HG03280 (cell line): Measurements from ENCODE around the gene ARPC5.

ENCODE experiments used
- ATAC-seq: cut with Tn5 transposase; IDR thresholded peaks from one replicate; pipeline ENCODE4 v1.9.1; 2021; ENCODE audit warnings: mild to moderate bottlenecking, moderate library complexity; ENCODE audit not compliant: unreplicated experiment

The ARPC5 gene

GRCh38 chr1:183589384-183589783 is 46.2 kb downstream of the ARPC5 start:
- ATAC-seq: no peak

DNA sequence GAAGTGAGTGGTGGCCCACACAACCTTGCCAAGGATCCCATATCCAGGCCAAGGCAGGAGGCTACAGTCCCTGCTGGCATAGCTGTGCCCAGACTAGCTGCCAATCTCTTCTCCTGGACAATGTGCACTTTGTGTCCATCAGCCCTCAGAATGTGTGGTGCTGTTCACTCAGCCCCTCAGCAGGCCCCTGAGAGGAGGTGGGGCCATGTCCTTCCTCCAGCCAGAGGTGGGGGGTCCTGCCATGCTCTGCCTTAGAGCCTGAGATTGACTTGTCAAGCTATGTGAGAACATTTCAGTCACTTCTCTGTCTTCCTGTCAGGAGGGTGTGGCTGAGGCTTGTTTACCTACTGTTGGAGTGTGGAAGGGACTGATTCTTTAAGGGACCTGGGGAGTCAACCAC is 46.8 kb downstream of the ARPC5 start:
- ATAC-seq: no peak

DNA sequence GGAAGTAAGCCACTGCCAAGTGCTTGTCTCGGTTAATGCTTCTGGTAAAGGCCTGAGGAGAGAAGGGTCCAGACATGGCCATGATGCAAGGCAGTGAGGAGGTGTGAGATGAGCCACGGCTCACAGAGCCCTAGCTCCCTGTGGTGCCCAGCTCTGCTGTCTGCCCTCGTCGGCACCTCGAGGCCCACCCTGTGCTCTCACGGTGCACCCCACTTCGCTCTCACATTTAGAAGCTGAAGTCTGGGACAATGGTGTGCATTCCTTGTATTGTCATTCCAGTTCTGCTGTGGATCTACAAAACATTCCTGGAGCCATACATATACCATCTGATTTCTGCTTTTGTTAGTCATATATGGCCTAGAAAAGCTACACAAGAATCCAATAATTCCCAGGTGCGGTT is 48.7 kb downstream of the ARPC5 start:
- no peak for ATAC-seq

DNA sequence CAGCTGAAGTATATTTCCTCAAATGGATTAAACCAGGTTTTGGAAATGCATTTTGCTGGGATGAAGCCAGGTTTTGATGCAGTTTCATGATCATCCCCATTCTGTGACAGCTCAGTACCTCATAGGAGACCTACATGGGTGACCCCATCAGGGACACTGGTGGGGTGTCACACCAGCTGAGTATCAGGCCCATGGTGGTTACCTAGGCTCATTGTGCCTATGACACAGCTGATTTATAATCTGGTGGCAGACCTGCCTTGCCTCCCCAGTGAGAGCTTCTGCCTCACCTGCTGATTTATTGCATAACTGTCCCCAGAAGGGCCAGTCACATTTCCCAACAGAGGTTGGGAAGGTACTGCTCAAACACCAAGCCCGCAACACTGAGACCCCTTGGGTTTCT is 49.1 kb downstream of the ARPC5 start:
- ATAC-seq: no peak

- no peak for ATAC-seq
These were observed 50.5 kb downstream of the ARPC5 start for GRCh38 chr1:183585038-183585437.

DNA sequence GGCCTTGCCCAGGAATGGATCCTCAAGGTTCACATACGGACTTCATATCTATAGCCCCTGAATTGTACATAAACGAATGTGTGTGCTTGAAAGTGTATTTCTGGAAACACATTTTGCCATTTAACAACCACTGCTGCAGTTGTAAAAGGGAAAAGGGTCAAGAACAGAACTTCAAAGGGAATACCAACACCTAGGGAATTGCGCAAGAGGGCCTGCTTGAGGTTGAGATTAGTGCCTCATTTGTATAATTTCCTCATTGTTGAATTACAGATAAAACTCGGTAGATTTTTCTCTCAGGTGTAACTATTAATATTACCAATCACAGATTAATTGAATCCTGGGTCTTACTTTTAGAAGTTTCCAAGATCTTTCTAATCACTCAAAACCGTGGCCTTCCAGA is 51.4 kb downstream of the ARPC5 start:
- ATAC-seq: no peak

- no peak for ATAC-seq
These were observed 52.1 kb downstream of the ARPC5 start for GRCh38 chr1:183583466-183583865.

GRCh38 chr1:183582021-183582713 is 53.4 kb downstream of the ARPC5 start:
- ATAC-seq: no peak

DNA sequence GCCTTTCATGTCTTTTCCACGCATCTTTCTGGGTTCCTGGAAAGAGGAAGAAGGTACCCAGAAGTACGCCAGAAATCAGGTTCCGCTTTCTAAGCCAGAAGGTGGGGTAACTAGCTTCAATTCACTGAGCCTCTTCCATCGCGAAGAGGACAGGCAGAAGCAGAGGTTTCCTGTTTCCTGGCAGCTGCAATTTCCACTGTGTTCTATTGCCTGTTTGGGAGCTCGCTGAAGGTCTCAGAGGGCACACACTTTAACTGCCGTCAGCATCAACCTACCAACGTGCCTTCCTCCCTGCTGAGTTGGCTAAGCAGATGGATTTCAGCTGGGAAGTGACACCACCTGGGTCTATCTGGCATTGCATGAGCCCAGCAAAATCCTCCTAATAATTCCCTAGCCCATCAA is 55.3 kb downstream of the ARPC5 start:
- ATAC-seq: no peak

DNA sequence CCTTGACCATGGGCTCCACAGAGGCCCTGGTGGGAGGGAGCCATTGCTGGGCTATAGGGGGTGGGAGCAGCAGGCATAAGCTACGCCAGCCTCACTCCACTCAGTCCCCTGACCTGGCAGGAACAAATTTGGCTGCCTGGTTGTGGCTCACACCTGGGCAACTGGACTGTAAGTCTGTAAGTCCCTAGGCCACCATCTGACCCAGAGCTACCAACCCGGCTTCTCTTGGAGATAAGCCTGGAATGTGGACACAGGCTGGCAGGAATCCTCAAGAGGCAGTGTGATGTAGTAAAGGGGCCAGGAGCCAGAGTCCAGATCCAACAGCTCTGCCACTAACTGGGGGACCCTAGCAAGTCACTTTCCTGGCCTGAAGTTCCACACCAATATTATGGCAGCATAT is 56.7 kb downstream of the ARPC5 start:
- no peak for ATAC-seq

- ATAC-seq: no peak
These were observed 57.6 kb downstream of the ARPC5 start for GRCh38 chr1:183577897-183578465.

- no peak for ATAC-seq
These were observed 59.0 kb downstream of the ARPC5 start for GRCh38 chr1:183576537-183576936.

- no peak for ATAC-seq
These were observed 60.0 kb downstream of the ARPC5 start for GRCh38 chr1:183575606-183576005.

GRCh38 chr1:183572721-183573120 is 62.9 kb downstream of the ARPC5 start:
- no peak for ATAC-seq

DNA sequence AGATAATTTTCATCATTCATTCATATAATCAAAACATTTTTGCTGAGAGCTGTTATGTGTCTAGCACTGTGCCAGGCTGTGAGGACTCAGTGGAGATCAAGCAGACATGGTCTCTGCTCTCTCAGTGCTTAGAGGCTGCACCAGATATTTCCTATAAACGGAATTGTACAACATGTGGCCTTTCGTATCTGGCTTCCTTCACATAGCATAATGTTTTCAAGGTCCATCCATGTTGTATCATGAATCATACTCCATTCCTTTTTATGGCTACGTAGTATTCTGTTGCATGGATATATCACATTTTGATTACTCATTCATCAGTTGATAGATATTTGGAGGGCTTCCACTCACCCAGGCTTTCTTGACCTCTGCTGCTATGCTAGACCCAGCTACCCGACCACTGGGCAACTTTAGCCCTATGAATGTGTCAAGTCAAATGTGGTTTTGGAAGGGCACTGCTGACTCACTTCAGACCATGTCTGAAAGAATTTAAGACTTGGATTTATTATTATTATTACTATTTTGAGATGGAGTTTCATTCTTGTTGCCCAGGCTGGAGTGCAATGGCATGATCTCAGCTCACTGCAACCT is 63.8 kb downstream of the ARPC5 start:
- no peak for ATAC-seq
